GM13977 (cell line): ENCODE measurements around the gene OR6B2.
A peak's percentile ranks its signal among the peaks of the same experiment; 100 is the strongest.

Experiments used
- DNase-seq: peaks from one replicate; pipeline ENCODE4 v3.0.0; 2012; ENCODE audit warnings: low spot score
- CTCF ChIP-seq: IDR thresholded peaks from 2 replicates; pipeline ENCODE4 v1.5.1; 2012; ENCODE audit warnings: mild to moderate bottlenecking, control low read depth; ENCODE audit not compliant: insufficient read depth; ENCODE audit errors: extremely low read depth, missing control alignments
- in situ Hi-C: fragments of 300-500 bp; cut with MboI; formaldehyde crosslinking; loops from one replicate; pipeline ENCODE4 v1.12.0; 2022; ENCODE audit warnings: low sequenced_read_pairs, low pct_unique_long_range_greater_than_20kb, mixed read lengths, inconsistent platforms; ENCODE audit not compliant: unreplicated experiment

OR6B2 gene

DNA sequence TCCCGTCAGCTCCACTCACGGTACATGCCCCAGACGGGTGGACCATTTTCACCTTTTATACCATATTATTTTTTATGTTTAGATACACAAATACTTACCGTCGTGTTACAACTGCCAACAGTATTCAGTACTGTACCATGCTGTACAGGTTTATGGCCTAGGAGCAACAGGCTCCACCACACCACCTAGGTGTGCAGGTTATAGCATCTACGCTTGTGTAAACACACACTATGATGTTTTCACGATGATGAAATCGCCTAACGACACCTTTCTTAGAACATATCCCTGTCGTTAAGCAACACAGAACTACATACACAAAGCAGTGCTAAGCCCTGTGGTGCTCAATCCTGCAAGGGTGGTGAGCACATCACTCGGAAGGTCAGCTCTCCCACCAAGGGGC, 29.6 kb downstream of the OR6B2 start:
- TF ChIP-seq CTCF: no peak
- in situ Hi-C loops: no loop called here
- no peak for DNase-seq

DNA sequence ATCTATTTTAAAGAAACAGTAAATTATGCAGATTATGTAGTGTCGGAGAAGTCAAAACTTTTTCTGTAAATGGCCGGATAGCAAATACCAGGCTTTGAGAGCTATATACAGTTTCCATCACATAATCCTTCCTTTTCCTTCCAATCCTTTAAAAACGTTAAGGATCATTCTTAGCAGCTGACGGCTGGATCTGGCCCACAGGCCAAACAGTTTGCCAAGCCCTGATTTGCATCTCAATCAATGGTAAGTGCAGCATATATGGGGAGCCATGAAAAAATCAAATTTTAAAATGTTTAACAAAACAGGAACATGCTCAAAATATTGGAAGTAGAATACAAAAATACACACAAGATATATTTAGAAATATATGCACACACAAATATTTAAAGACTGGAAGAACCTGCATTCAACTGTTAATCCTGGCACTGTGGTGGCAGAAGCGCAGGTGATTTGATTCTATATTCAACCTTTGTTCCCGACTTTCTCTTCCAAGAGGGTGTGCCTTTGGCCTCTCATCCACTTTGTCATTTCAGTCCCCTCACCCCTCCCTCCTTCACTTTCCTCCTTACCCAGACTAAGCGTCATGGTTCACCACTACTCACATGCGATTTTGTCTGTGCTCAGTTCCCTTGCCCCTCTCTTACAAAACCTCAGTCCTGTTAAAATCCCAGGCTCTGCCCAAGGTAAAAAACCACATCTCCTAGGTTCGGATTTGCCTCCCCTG, 32.4 kb downstream of the OR6B2 start:
- no peak for TF ChIP-seq CTCF
- DNase-seq: no peak
- in situ Hi-C loops: no loop called here

DNA sequence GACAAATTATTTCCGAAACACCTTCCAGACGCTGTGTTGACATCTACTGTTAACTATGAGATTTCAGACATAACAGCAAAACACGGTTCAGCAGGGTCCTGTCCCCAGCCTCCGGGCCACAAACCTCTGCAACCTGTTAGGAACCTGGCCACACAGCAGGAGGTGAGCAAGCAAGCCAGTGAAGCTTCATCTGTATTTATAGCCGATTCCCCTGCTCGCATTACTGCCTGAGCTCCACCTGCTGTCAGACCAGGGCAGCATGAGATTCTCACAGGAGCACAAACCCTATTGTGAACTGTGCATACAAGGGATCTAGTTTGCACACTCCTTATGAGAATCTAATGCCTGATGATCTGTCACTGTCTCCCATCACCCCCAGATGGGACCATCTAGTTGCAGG, 36.1 kb downstream of the OR6B2 start:
- in situ Hi-C loops: no loop called here
- DNase-seq: no peak
- no peak for TF ChIP-seq CTCF

DNA sequence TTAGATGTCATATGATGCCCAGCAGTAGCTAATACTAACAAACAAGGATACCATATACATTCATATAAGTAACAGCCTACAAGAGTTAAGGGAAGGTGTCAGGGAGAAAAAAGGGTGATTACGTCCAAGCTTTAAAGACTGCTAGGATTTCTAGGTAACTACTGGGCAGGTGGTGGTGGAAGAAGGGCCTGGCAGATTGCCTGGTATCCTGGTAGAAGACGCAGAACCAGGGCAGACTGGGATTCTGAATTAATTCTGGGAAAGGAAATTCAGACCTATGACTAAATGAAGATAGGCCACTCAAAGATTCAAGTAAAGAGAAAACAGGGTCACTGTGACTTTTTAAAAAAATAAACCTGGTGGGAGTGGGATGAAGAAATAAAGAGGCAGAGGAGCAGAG, 36.9 kb downstream of the OR6B2 start:
- in situ Hi-C loops: no loop called here
- TF ChIP-seq CTCF: no peak
- DNase-seq: no peak

GRCh38 chr2:239991689-239992314, 38.4 kb downstream of the OR6B2 start:
- in situ Hi-C loops: no loop called here
- peak; percentile 50 for DNase-seq
- TF ChIP-seq CTCF: peak; percentile 70

- no peak for DNase-seq
- in situ Hi-C loops: no loop called here
These were observed 39.3 kb downstream of the OR6B2 start for GRCh38 chr2:239990966-239991365.

More at GRCh38 chr2:239990966-239991365, 39.3 kb downstream of the OR6B2 start:
- no peak for TF ChIP-seq CTCF
